Stimulated activated CD4-positive, alpha-beta T cell treated with anti-CD3 and anti-CD28 coated beads, Interleukin-4, amount 100 ng/mL, for 24 hours (primary cell): ENCODE data around the gene ANXA6.
A peak's percentile ranks its signal among the peaks of the same experiment; 100 is the strongest.

Source experiments
- DNase-seq: peaks from one replicate; pipeline ENCODE4 v3.0.0-alpha.2; 2020

Gene ANXA6

DNA sequence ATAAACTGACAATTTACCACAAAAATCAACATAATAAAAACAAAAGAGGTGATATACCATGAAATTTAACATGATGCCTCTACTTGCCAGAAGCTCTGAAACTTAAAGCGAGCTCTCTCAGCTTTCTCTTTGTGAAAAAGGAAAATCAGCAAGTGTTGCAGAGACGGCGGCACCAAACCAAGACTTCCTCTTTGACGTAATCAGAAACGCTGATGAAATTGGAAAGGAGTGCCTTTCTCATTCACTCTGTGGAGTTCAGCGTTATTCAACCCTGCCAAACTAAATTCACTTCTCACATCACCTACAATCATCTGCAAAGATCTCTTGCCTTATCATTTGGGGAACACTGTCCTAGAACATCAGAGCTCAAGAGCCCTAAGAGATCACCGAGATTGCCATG, 32.2 kb downstream of the ANXA6 start:
- no peak for DNase-seq

DNA sequence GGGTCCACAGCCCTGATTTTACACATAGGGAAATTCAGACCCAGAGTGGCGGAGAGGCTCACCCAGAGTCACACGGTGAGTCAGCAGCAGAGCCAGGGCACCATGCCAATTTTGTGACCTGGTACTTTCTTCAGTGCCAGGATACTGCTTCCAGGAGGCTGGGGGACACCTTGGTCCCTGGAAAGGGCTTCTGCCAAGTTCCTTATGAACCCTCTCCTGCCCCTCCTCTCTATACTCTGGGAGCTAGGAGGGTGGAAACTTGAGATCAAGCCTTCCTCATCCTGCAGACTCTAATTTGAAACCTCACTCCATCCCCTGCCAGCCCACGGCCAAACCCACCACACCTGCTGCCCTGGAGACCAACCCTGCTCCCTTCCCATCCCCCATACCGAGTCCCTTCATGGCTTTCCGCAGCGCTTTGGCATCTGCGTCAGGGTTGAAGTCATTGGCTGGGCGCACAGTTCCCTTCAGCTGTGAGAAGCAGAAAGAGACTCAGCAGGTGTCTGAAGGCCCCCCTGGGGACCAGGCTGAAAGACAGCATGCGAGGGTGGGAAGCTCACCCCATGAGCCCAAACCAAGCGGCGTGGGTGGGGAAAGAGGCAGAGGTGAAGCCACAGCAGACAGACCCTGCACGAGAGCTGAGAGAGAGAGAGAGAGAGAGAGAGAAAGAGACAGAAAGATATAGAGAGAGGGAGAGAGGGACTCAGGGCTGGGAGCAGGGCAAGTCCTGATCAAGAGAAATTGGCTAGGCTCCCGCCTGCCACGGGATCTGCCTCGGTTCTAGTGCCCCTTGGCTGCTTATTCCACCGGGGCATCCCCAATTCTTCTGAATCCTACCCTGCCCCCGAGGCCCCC, 33.5 kb downstream of the ANXA6 start:
- DNase-seq = peak; percentile 48

DNA sequence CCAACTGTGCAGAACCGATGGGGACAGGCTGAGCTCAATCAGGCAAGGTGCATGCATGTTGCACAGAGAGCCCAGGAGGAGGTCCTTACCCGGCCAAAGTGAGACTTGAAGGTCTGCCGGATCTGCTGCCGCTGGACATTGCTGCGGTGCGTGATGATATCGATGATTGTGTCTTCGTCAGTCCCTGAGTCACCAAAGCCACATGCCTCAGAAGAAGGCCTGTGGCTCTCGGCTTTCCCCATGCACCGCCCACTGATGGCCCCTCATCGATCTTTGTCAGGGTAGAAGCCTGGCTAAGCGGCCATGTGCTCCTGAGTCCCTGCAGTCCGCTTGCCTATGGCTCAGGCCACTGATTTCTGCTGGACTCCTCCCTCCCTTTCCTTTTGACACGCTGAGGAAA, 34.8 kb downstream of the ANXA6 start:
- no peak for DNase-seq

DNA sequence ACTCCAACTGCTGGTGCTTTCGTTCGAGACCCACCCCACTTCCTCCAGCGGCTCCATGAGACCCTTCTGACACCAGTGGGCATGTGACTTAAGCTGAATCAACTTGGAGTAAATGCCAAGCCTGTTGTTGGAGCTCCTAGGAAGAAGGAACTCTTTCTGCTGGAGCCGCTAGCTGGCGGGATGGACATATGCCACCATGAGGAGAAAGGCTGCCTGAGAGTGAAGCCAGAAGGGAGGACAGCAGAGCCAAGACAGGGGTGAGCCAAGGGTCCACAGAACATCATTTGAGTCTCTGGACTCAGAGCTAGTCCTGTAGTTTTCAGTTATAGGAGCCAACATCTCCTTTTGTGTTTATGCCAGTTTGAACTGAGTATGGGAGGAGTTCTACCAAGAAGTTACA, 35.9 kb downstream of the ANXA6 start:
- DNase-seq = no peak

DNA sequence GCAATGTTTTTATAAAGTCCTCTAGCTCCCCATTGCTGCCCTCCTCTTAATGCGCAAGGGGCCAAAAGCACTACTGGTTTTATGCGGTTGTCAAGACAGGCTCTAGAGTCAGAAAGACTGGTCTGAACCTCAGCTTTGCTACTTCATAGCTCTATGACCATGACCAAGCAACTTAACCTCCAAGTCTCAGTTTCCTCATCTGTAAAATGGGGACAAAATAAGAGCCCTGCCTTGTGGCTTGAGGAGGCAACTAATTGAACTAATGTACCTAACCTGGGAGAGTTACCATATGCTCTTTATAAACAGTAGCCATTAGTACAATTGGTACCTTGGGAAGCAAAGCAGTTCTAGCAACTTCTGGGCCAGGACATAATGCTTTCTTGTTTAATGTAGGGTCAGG, 36.5 kb downstream of the ANXA6 start:
- DNase-seq = no peak

DNA sequence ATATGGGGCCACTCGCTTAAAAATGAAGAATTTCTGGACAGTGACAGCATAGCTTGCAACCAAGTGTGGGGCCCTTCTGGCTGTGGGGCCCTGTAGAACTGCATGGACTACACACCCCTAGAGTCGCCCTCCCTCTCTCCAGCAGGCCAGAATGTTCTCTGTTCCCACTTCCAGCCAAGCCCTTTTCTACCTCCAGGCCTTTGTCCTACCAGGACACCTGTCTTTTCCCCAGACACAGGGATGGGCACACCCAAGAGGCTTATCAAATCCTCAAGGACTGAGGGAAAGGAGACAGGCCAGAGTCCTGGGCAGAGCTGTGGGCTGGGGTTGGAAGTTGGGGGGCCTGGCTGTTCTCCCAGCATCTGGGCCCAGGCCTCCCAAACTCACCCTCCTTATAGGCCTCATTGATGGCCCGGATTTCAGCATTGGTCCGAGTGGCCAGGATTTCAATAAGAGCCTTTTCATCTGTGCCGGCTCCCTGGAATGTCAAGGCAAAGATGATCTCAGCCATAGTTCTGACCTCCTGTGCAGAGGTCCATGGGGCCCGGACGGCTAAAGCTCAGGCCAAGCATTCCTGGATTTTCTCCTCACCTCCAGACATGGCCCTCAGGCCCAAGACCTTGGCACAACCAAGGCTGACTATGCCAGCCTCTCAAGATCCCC, 38.5 kb downstream of the ANXA6 start:
- DNase-seq = no peak

DNA sequence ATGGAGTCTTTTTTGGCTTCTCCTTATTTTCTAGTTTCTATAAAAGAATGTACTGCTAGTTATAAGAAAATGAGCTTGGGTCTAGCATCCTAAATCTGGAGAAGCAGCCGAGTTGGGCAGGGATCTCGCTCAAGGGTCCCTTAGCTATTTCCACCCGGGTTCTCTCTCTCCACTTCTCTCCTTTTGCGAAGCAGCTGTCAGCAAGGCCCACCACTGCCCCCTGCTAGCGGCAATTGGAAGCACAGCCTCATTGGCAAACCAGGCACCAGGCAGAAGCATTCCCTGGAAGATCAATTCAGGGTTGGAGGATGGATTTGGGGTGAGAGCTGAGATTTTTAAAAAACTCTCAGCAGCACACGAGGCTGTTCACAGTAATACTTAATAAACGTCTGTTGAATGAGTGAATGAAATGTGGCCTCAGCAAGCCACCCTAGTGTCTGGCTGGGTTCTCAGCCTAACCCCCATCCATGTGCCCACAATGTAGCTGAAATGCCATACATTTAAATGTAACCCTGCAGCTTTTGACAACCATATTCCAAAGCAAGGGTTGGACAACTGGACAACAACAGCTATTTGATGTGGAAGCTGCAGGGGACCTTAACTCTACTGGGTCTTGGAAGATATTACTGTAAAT, 42.2 kb downstream of the ANXA6 start:
- DNase-seq = peak; percentile 81

DNA sequence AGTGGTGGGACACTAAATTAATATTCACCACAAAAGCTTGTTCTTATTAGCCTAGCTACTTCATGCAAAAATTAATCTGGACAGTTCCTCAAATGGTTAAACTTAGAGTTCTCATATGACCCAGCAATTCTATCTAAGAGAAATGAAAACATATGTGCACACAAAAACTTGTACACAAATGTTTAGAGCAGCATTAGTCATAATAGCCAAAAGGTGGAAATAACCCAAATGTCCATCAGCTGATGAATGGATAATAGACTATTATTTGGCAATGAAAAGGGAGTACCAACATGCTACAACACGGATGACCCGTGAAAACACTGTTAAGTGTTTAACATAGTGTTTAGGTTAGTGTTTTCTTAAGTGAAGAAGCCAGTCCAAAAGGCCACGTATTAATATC, 43.9 kb downstream of the ANXA6 start:
- no peak for DNase-seq

DNA sequence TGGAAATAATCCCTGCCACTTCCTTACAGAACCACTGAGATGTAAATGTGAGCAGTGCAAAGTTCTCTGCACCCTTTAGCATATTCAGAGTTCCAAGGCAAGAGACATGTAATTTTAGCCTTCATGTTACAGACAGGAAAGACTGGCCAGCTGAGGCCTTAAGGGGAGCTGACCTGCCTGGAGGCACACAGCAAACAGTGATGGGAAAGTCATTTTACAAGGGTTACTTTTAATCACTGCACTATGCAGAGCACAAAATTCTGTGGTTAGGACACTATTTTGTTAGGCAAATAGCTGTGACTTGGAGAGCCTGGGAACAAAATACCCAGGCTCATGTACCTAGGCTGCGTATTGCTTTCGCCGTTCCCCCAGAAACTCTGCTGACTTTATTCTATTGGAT, 46.6 kb downstream of the ANXA6 start:
- DNase-seq = no peak

DNA sequence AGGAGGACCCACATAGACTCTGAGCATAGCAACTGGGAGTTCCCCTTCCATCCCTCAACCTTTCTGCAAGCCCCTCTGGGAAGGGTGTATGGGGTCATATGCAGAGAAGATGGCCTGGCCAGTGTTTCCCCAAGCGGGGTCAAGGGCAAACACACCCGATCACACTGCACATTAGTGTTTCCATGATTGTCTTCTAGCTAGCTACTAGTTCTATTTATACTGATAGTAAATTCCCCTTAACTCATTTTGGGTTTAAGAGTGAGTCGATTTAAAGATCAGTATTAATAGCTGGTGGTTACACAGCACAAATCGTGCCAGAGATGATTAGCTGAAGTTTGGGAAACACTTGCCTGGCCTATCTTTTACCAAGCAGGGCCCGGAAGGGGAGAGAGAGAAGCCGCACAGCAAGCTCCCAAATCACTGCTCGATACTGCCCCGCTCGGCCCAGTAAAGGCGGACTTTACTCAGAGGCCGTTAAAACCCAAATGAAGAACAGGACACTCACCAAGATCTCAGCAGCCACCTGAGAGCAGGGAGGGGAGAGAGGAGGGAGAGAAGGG, 47.4 kb downstream of the ANXA6 start:
- DNase-seq = no peak

DNA sequence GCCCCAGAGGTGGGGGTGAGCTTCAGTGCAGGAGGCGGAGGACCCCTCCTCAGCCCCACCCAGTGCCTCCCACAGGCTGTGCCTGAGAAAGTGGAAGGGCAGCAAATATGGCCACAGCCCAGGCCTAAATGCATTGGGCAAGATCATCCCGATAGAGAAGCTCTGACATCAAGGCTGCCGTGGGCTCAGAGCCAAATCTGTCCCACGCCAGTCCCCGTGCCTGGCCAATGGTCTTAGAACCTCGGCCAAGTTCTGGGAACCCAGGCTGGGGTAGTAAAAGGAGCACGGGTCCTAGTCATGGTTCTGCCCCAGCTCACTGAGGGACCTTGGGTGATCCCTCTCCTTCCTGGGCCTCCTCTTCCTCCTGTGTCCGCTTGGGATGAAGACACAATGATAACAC, 49.0 kb downstream of the ANXA6 start:
- no peak for DNase-seq

DNA sequence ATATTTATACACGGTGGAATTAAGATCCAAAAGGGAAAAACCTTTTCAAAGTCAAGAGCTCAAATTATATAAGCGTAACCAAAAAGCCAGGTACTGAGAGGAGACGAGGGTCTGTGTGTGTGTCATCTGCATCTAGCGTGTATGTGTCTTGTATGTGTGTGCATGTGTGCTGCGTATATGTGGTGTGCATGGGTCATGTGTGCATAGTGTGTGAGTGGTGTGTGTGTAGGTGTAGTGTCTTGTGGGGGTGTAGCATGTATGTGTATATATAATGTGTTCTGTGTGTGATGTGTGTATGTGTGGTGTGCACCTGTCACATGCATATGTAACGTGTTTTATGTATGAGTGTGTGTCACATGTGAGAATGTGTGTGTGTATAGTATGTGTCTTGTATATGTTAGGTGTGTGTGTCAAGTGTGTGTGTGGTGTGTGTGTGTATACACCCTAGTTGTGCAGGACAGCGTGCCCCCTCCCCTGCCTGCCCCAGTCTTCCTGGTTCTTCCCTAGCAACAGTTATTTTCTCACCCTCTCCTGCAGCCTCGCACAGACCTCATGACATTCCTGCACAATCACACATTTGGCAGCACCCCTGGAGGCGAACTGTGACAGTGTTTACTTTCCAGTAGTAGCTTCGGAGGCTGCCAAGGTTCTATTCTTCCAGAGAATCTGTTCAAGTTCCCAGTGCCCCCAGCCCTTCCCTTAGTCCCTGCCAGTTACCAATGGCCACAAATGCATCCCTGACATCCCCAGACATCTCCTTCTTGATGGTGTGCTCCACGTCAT, 49.6 kb downstream of the ANXA6 start:
- no peak for DNase-seq

DNA sequence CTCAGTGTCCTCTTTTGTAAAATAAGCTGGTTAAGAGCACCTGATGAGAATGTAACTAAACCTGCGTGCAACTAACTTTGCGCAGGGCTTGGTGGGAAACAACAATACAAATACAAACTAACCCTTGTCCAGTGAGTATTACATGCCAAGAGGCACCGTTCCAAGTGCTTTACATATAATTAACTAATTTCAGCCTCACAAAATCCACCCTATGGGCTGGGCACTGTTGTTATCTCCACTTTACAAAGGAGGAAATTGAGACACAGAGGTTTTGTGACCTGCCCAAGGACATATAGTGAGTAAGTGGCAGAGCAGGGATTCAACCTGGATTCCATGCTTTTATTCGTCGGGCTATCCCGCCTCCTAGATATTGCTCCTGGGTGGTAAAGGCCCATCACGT, 50.5 kb downstream of the ANXA6 start:
- DNase-seq = no peak

DNA sequence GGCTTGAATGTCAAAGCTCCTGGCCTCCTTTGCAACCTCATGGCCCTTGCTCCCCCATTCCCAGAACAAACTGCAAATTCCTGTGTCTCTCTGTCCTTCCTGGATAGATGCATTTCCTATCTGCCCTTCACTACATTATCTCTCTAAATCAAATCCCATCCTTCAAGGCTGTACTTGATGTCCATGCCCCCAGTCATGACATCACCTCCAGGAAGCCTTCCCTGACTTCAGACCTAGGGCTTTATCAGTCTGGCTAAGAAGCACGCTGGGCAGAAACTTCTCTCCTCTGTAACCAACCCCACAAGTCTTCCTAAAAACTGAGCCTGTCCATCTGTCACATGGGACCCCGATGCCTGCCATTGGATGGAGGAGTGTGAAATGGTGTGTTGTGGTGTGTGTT, 51.1 kb downstream of the ANXA6 start:
- no peak for DNase-seq

DNA sequence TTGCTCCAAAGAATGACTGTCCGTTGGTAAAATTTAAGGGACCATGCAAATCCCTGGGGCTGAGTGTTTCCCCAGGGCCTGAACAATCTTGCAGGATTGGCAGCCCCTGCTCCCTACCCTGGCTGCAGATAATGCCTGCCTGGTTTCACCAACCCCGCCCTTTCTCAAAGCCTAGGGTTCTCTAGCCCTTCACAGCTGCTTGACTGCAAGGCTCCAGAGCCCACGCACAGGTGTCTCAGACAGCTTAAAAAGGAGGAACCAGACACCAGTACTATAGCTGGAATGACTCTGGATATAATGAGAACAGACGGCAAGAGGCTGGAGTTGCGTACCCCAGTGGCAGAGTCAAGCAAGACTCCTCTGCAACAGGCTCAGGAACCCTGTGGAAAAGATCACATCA, 51.5 kb downstream of the ANXA6 start:
- DNase-seq = no peak

DNA sequence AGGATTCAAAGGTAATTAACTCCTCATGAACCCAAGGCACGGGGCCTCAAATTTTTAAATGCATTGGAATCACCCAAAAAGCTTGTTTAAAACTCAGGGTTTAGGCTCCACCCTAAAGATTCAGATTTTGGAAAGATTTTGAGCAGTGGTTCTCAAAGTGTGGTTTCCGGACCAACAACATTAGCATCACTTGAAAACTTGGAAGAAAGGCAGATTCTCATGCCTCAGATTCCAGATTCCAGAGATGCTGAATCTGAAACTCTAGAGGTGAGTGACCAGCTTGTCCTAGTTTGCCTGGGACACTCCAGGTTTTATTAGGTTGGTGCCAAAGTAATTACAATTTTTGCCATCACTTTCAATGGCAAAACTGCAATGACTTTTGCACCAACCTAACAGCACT, 52.0 kb downstream of the ANXA6 start:
- DNase-seq = no peak

DNA sequence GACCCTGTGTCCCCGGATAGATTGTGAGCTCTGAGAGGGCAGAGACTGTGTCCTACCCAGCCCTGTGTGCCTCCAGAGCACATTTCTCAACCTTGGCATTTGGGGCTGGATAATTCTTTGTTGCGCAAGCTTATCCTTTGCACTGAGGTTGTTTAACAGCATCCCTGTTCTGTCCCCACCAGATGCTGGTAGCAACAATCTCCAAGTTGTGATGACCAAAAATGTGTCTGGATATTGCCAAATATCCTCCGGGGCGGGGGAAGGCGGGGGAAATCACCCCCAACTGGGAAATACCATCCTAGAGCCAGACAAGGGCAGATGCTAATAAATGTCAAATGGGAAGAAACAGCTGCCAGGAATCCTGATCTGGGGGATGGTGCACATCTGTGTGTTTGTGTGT, 52.8 kb downstream of the ANXA6 start:
- DNase-seq = no peak

DNA sequence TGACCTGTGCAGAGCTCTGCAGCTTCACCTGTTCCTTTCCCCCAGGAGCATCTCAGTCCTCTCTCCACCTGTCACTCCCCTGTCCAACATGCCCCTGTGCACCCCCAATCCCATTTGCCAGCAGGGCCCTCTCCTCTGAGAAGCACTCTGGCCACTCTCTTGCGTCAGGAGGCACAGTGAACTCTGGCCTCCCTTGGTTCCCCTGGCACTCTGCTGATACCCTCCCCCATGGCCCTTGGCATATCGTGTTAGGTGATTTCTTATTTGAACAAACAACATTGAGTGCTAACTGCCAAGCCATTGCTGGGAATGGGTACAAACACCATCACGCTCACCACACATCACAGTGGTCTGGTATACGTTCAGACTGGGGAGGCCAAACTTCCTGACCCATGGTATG, 55.8 kb downstream of the ANXA6 start:
- DNase-seq = no peak

DNA sequence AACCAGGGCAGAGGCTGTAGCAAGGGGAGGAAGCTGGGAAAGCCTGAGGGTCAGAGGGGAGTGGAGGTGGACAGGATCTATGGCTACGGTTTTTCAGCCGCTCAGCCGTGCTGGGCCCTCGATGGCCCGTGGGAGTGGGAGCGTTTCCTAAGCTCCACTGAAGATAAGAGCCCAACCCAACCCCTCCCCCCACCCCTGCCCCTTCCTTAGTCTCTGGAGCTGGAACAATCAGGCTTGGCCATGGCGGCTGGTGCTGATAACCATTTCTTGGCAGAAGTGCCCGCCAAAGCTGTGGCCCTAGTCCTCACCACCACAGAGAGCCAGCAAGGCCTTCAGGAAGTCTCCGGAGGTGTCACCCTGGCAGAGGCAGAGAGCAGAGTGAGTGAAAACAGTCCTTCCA, 56.4 kb downstream of the ANXA6 start:
- no peak for DNase-seq

DNA sequence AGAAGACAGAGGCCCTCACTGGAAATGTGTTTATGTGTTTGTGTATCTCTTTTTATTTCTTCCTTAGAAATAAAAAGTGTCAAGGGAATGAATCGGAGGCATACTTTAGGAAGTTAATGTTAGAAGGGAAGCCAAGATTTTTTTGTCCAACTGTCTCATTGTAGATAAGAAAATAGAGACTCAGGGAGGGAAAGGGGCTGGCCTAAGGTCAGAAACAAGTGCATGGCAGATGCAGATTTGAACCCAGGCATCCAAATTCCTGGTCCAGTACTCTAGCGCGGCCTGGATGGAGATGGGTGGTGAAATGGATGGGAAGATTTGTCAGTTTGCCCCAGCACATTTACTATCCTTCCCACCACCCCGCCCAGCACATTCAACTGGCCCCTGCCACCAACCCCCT, 56.9 kb downstream of the ANXA6 start:
- DNase-seq = no peak

DNA sequence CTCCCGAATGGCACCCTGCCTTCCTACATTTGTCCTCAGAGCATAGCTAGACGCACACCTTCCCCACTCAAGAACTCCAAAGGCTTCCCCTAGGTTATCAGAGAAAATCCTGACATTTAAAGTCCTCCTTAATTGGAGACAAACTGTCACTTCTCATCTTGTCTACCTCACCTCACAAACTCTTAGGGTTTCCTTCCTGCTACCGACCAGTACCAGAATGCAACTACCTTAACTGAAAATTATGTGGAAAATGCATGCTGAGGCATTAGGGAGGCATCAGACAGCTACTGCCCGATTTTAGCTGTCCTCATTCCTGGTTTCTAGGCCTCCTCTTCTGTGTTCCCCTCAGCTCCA, 58.8 kb downstream of the ANXA6 start:
- DNase-seq = no peak

DNA sequence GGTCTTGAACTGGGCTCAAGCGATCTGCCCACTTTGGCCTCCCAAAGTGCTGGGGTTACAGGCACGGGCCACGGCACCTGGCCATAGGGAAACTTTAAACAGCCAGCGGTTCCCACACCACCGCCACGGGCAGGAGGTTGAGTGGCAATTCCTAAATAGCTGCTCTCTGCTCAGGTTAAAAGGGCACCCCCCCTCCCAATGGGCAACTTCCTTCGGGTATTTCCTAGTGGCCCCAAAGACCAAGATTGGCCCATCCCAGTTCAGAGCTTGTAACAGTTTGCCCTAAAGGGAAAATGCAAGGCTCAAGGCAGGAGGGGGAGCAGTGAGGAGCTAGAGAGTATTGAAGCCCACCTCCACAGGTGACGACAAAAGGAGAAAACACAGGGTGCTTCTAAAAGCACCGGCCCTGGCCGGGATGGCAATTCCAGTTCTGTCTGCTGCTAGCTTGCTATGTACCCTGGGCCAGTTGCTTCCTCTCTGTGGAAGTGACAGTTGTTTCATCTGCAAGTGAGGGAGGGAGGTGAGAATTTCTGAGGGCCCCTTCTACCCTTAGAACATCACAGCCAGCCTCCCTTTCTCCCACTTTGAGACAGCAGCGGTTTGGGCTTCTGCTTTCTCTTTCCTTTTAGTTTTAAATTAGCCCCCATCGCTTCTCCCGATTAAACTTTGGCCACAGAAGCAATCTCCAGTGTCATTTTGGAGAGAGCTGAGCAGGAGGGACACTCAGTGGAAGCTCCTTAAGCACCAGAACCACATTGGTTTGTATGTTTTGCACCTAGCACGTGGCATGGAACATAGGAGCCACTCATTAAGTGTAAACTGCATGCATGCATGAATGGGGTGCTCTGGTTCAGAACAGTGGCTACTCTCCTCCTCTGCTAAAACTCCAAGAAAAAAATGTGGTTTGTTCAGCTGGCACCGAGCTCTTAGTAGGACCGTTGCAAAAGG, 59.5 kb downstream of the ANXA6 start:
- DNase-seq = peak; percentile 42
